ENCODE measurements around the gene INPP4B.

INPP4B gene

DNA sequence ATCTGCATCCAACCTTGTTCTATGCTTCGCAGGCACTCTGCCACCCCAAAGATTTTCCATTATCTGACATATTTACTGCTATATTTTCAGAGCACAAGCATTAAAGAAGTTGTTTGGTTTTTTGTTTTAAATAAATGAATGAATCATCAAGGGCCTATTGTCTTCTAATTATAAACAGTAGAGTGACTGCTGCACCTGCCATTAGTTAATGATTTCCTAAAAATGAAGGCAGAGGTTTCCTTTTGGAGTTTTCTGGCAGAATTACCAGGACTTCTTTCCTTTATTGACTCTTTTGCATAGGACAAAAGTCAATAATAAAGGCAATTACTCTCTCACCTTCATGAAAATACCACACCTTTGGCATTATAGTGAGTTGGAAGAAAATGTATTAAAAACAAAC lies 238.1 kb downstream of the INPP4B start:
- TF ChIP-seq EZH2 (IDR thresholded peaks at IDR 0.05; ENCODE audit: borderline replicate concordance, low read length) = no peak
- TF ChIP-seq, protein P1, sequence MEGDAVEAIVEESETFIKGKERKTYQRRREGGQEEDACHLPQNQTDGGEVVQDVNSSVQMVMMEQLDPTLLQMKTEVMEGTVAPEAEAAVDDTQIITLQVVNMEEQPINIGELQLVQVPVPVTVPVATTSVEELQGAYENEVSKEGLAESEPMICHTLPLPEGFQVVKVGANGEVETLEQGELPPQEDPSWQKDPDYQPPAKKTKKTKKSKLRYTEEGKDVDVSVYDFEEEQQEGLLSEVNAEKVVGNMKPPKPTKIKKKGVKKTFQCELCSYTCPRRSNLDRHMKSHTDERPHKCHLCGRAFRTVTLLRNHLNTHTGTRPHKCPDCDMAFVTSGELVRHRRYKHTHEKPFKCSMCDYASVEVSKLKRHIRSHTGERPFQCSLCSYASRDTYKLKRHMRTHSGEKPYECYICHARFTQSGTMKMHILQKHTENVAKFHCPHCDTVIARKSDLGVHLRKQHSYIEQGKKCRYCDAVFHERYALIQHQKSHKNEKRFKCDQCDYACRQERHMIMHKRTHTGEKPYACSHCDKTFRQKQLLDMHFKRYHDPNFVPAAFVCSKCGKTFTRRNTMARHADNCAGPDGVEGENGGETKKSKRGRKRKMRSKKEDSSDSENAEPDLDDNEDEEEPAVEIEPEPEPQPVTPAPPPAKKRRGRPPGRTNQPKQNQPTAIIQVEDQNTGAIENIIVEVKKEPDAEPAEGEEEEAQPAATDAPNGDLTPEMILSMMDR (IDR thresholded peaks at IDR 0.05; ENCODE audit: low read length) = no peak
- Histone ChIP-seq H3K27me3 (ENCODE audit: insufficient read depth, low read length) (no peaks in the 10 kb centered on the region), H3K9ac (ENCODE audit: low read length) (no peak overlapping the region), H3K4me1 (ENCODE audit: insufficient read depth, low read length, severe bottlenecking) (no peaks in the 10 kb centered on the region), H3K4me3 (ENCODE audit: low read depth, low read length, poor library complexity, severe bottlenecking) (no peak overlapping the region), H3K79me2 (ENCODE audit: insufficient read depth, low read length) (no peaks in the 10 kb centered on the region), H3K9me2 (ENCODE audit: low read depth, low read length) (no peaks in the 10 kb centered on the region), H3K9me3 (ENCODE audit: low read length) (peaks cover 3% of the 10 kb centered on the region; the same call in 1 of the 2 replicates), H3K27ac (ENCODE audit: low read depth, low read length, poor library complexity, severe bottlenecking) (no peak overlapping the region), H3K4me2 (ENCODE audit: low read length) (no peak overlapping the region), H3K36me3 (ENCODE audit: insufficient read depth, low read length) (no peaks in the 10 kb centered on the region), H2AFZ (ENCODE audit: low read length) (no peak overlapping the region), H4K20me1 (ENCODE audit: insufficient read depth, low read length) (no peaks in the 10 kb centered on the region), H3F3A (ENCODE audit: insufficient read depth, low read length) (no peaks in the 10 kb centered on the region)

DNA sequence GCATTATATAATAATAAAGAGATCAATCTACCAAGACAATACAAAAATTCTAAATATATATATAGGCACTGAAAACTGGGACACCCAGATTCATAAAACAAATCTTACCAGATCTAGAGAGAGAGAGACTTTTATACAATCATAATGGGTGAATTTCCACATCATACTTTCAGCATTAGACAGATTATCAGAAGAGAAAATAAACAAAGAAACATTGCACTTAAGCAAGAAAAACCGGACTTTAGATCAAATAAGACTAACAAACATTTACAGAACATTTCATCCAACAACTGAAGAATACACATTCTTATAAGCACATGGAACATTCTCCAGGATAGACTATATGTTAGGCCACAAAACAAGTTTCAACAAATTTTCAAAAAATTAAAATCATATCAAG lies 245.1 kb downstream of the INPP4B start:
- TF ChIP-seq, protein P1 (IDR thresholded peaks at IDR 0.05; ENCODE audit: low read length) = no peak
- TF ChIP-seq EZH2 (IDR thresholded peaks at IDR 0.05; ENCODE audit: borderline replicate concordance, low read length) = no peak
- no peaks in the 10 kb centered on the region for H3K27me3 ChIP-seq (ENCODE audit: insufficient read depth, low read length)
- no peaks in the 10 kb centered on the region for H3K79me2 ChIP-seq (ENCODE audit: insufficient read depth, low read length)
- no peaks in the 10 kb centered on the region for H3K9me3 ChIP-seq (ENCODE audit: low read length)
- H3K27ac ChIP-seq (ENCODE audit: low read depth, low read length, poor library complexity, severe bottlenecking) = no peak overlapping the region
- H4K20me1 ChIP-seq (ENCODE audit: insufficient read depth, low read length) = no peaks in the 10 kb centered on the region
- H2AFZ ChIP-seq (ENCODE audit: low read length) = no peak overlapping the region
- no peaks in the 10 kb centered on the region for H3K4me1 ChIP-seq (ENCODE audit: insufficient read depth, low read length, severe bottlenecking)
- no peaks in the 10 kb centered on the region for H3K36me3 ChIP-seq (ENCODE audit: insufficient read depth, low read length)
- no peaks in the 10 kb centered on the region for H3F3A ChIP-seq (ENCODE audit: insufficient read depth, low read length)
- no peak overlapping the region for H3K9ac ChIP-seq (ENCODE audit: low read length)
- no peaks in the 10 kb centered on the region for H3K9me2 ChIP-seq (ENCODE audit: low read depth, low read length)
- no peak overlapping the region for H3K4me2 ChIP-seq (ENCODE audit: low read length)
- no peak overlapping the region for H3K4me3 ChIP-seq (ENCODE audit: low read depth, low read length, poor library complexity, severe bottlenecking)

DNA sequence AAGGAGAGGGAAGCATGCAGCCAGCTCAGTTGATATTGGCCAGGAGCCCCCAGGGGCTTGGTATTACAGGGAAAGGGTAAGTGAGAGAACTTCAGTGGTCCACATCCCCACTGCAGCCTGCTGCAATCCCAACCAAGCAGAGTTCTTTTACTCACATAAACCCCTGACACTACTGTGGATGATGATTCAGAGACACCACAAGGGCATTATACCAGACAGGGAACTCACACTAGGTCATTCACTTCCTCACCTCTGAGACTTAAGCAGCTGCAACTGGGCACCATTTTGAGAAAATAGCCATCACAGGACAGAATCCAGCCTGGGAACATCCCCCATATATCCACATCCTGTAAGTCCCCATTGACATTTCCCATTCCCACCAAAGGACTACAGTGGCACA lies 248.0 kb downstream of the INPP4B start:
- Histone ChIP-seq H3K9me2 (ENCODE audit: low read depth, low read length) (no peaks in the 10 kb centered on the region), H3K4me2 (ENCODE audit: low read length) (no peak overlapping the region), H4K20me1 (ENCODE audit: insufficient read depth, low read length) (no peaks in the 10 kb centered on the region), H3K27me3 (ENCODE audit: insufficient read depth, low read length) (no peaks in the 10 kb centered on the region), H3K36me3 (ENCODE audit: insufficient read depth, low read length) (no peaks in the 10 kb centered on the region), H3K9me3 (ENCODE audit: low read length) (no peaks in the 10 kb centered on the region), H3F3A (ENCODE audit: insufficient read depth, low read length) (no peaks in the 10 kb centered on the region), H3K9ac (ENCODE audit: low read length) (no peak overlapping the region), H3K4me3 (ENCODE audit: low read depth, low read length, poor library complexity, severe bottlenecking) (no peak overlapping the region), H3K4me1 (ENCODE audit: insufficient read depth, low read length, severe bottlenecking) (no peaks in the 10 kb centered on the region), H3K27ac (ENCODE audit: low read depth, low read length, poor library complexity, severe bottlenecking) (no peak overlapping the region), H3K79me2 (ENCODE audit: insufficient read depth, low read length) (no peaks in the 10 kb centered on the region), H2AFZ (ENCODE audit: low read length) (no peak overlapping the region)
- TF ChIP-seq, protein P1 (IDR thresholded peaks at IDR 0.05; ENCODE audit: low read length) = no peak
- no peak for TF ChIP-seq EZH2 (IDR thresholded peaks at IDR 0.05; ENCODE audit: borderline replicate concordance, low read length)
